Measurements from ENCODE around the gene MACROH2A2. TPM values are rescaled to one million over a fixed set of nuclear protein-coding genes. Genes with fewer than 3 reads are reported as not detected.

Gene MACROH2A2
- 4.2 and 11.3 TPM in 2 replicates for total RNA-seq (ENCODE audit: low replicate concordance)

GRCh38 chr10:70052462-70053217 is at the start of gene MACROH2A2:
Gene MACROH2A2, plus strand, starts transcription at chr10:70052846. Its CDS starts 22,813 bp downstream, at chr10:70075659.

GRCh38 chr10:70132098-70133029 is 79.7 kb downstream of the MACROH2A2 start, which contains the start of gene AIFM2:
Gene AIFM2, minus strand, starts transcription at chr10:70132825. Its CDS starts 8,741 bp downstream, at chr10:70124084.

GRCh38 chr10:70146489-70147258 is 94.0 kb downstream of the MACROH2A2 start, which contains the start of gene TYSND1:
Gene TYSND1, minus strand, starts transcription at chr10:70146700. Its CDS starts 114 bp downstream, at chr10:70146586.

Other genes with a start within 250 kb of the MACROH2A2 start
- 4.8 and 10.4 TPM in 2 replicates for gene AIFM2, start 80.0 kb downstream of the MACROH2A2 start, total RNA-seq (ENCODE audit: low replicate concordance)
- gene TYSND1, start 93.9 kb downstream of the MACROH2A2 start, total RNA-seq (ENCODE audit: low replicate concordance), result 4.4 and 7.6 TPM in 2 replicates
- gene SAR1A, start 117.7 kb downstream of the MACROH2A2 start, total RNA-seq (ENCODE audit: low replicate concordance), result 186 and 239 TPM in 2 replicates
- 172 and 229 TPM in 2 replicates for gene PPA1, start 180.6 kb downstream of the MACROH2A2 start, total RNA-seq (ENCODE audit: low replicate concordance)
- gene NPFFR1, start 231.2 kb downstream of the MACROH2A2 start, total RNA-seq (ENCODE audit: low replicate concordance), result not detected in 2 replicates

Measured in smooth muscle cell of the coronary artery (primary cell).